Stimulated activated CD4-positive, alpha-beta T cell treated with anti-CD3 and anti-CD28 coated beads, TNF-alpha, amount 100 ng/mL, for 4 hours (primary cell): Measurements from ENCODE around the gene KRT13.
A peak's percentile ranks its signal among the peaks of the same experiment; 100 is the strongest.
"Not testable (repeated sequence)": the region's sequence is repeated elsewhere in the genome, so short reads cannot be mapped to it uniquely, and the experiment has no call there.

Experiments used
- DNase-seq, 3 experiments: peaks; one replicate each; pipeline ENCODE4 v3.0.0-alpha.2; 2020; ENCODE audit warnings: low read depth in 3 of 3

The KRT13 gene

DNA sequence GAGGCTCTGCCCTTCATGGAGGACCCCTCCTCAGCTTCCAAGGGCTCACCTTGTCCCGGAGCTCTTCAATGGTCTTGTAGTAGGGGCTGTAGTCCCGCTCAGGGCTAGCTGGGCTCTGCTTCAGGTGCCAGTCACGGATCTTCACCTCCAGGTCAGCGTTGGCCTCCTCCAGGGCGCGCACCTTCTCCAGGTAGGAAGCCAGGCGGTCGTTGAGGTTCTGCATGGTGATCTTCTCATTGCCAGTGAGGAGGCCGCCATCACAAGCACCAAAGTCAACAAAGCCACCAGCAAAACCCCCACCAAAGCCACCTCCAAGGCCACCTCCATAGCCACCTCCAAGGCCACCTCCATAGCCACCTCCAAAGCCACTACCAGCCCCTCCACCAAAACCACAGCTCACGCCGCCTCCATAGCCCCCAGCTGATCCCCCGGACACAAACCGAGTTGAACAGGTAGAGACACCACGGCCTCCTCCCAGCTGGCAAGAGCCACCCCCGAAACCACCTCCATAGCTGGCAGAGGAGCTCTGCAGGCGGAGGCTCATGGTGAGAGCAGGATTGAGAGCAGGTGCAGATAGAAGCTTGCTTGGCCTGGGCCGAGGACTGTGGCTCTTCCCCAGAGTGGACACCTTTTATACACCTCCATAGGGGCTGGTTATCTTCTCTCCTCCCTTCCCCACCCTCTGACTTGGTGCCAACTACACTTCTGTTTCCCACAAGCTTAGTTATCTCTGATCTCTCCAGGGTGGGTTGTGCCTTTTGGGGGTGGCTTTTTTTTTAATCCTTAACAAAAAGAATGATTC, at the start of gene KRT13:
Gene KRT13 (minus strand): TSS at position 606 of the 802 bp plus-strand sequence. CDS start 62 bp downstream, at position 544.
- no peak for DNase-seq

DNA sequence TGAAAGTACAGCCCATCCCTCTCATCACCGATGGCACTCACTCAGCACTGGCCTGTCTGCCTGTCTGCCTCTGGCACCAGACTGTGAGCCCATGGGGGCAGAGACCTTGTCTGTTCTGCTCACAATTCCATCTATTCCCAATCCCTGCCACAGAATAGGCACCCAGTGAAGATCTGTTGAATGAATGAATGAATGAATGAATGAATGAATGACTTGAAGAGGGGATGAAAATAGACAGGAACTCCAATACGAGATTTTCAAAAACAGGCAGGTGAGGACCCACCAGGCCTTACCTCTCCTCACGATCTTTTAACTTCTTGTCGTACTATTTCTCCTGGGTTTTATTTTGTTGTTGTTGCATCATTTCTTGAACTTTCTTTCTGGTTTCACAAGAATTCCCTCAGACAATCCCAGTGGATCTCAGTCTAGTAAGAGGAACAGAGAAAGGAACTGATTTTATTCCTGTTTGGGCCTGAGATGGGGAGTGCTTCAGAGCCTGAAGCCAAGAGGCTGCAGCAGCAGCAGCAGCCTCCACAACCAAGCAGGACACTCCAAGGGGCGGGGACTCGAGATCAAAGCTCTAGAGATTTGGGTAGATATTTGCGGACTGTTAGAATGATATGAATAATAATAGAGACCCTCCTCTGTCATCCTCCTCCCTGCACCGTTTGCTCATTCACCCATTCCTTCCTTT, 48.7 kb upstream of the KRT13 start:
- DNase-seq: no peak

DNA sequence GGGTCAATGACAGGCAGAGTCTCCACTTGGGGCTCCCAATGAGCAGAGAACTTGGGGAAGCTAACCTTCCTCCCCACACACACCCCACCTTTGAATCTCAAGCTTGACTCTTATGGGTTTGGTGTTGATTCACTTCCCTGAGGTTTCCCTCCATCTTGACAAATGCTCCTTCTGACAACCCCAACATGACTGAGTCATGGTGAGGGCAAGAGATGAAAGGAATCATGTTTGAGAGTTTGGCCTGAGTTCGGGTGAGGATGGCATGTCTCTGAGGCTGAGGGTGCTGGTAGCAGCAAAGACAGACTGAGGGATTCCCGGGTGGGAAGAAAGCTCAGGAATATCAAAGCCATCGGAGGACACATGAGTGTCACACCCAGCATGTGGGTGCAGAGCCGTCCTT, 47.8 kb upstream of the KRT13 start:
- DNase-seq: no peak

DNA sequence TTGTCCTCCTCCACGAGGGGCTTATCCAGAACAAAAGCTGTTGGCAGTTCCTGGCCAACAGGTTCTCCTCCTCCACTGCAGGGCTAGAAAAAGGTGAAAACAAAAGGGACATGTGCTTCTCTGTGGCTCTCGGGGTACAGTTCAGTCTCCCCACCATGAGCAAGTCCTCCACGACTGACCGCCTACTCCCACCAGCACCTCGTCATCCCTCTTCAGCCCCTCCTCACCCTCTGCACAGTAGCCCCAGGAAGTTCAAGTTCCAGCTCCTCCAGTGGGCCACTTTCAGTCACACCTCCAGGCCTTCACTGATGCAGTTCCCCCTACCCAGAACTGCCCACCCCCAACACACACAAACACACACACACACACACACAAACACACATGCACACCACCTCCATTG, 47.0 kb upstream of the KRT13 start:
- no peak for DNase-seq

DNA sequence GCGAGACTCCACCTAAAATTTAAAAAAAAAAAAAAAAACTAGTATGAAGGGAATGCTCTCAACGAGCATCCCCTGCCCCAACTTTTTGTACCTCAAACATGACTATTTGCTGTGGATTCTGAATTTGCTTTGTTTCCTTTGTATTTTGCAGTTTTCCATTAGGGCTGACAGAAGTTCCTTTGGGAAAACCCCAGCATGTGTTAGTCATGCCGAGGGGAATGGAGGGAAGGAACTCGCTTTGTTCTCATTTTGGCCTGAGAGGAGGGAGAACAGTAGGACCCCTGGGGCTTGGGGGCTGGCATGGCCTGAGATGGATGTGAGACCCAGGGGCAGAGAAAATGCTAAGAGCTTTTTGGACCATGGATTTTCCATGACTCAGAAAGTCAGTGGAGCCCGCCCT, 46.0 kb upstream of the KRT13 start:
- no peak for DNase-seq

DNA sequence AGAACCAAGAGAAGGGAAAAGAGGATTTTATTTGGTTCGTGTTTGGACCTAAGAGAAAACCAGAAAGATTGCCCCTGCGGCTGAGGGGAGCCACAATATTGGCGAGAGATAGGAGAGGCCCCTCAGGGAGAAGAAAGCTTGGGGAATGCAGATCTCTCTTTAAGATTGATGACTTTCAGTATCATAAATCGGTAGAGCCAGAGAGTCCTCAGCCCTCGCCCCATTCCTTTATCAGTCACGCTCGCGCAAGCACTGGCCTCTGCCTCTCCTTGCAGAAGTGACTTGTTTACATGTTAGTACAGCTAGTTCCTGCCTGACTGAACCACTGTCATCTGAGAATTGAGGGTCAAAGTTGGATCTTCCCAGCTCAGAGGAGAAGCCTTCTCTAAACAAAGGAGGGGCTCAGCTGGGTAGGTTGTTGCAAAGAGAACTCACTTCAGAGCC, 44.2 kb upstream of the KRT13 start:
- no peak for DNase-seq

DNA sequence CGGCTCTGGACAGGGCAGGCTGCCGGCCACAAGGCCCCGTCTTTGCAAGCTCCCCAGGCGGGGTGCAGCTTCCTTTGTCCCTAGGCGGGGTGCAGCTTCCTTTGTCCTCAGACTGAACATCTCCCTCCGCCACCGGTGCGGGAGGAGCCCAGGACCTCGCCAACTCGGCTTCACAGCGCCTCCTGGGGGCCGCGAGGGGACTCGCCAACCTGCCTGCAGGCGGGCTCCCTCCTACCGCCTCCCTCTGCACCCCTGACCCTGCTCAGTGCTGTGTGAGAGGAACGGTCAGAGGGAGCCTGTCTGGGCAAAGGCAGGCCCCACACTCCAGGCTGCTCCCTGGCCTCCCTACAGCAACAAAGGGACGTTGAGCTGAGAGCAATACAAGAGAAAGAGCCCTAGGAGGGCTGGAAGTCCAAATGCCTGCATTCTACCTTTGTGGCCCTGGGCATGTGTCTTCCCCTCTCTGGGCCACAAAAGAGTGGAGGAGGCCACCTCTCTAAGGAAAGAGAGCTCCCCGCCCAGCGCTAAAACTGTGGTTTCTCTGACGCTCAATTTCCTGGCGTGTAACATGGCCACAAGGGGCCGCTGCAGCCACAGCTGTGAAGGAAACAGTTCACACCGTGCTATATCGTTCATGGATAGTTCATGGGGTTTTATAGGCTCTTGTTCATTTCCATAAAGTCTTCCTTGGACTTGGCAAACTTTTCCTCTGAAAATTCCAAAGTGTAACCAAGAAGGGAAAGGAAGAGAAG, 43.6 kb upstream of the KRT13 start:
- peak; percentile 63 to 70 (median 68) for DNase-seq

DNA sequence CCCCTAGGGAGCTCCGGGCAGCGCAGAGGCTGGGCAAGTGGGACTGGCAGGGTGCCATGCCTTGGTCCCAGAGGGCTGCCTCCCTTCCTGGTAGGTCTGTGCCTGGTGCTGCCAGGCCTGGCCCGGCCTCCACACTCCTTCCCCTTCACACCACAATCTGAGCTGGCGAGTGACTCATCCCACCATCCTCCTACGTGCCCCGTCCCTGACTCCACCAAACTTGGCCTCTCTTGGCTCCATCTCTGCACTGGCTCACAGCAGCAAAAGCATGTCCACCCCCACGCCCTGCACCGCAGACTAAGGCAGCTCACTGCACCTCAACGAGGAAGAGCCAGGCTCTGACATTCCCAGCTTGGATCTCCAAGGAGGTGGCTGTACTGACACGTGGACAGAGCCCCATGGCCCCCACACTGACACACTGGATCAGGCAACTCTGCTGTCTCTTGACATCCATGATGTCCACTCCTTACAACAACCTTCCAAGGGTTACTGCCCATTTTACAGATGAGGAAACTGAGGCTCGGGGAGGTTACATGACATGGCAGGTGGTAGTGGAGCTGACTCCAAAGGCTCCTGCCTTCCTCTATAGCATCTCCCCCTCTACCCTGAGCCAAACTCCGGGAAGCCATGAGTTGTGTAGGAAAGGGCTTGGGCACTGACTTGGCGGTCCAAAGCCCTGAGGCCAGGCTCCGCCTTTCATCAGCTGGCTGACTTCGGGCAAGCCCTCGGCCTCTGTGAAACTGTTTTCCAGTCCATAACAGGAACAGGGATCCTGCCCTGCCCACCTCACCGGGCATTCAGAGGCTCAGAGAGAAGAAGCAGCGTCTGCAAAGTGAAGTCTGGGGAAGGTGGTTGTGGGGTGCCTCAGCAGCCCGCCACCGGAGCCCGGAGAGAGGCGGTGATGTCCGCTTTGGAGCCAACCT, 42.8 kb upstream of the KRT13 start:
- peak; percentile 40 to 46 (median 44) for DNase-seq

DNA sequence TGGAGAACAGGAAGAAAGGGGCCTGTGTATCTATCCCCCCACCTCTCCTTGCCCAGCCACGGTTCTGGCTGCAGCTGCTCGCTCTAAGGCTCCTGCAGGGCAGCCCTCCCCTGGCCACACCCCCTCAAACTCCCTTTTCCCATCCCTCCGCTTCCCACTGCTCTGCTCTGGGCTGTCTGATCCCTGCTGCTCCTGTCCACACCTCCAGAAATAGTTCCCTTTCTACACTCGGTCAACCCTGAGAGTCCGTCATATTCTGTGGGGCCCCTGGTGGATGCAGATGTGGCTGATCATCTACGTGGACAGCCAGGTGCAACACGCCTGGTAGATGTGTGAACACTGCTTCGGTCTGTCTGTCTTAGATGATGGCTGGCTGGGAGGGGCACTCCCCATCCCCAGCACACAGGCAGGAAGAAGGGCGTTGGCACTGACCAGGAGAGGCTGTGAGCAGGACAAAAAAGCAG, 42.0 kb upstream of the KRT13 start:
- DNase-seq: no peak

DNA sequence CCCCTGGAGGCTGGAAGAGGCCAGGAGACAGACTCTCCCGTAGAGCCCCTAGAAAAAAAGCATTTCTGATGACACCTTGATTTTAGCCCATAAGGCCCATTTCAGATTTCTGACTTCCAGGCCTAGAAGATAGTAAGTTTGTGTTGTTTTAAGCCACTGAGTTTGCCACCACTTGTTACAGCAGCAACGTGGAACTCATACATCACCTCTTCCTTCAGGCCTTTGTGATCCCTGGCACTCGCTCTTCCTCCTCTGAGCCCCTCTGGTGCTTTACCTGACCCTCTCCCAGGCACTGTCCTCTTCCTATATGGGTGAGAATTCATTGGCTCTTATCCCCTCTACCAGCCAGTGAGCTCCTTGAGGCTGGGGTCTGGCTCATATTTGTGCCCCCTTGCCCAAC, 41.4 kb upstream of the KRT13 start:
- no peak for DNase-seq

DNA sequence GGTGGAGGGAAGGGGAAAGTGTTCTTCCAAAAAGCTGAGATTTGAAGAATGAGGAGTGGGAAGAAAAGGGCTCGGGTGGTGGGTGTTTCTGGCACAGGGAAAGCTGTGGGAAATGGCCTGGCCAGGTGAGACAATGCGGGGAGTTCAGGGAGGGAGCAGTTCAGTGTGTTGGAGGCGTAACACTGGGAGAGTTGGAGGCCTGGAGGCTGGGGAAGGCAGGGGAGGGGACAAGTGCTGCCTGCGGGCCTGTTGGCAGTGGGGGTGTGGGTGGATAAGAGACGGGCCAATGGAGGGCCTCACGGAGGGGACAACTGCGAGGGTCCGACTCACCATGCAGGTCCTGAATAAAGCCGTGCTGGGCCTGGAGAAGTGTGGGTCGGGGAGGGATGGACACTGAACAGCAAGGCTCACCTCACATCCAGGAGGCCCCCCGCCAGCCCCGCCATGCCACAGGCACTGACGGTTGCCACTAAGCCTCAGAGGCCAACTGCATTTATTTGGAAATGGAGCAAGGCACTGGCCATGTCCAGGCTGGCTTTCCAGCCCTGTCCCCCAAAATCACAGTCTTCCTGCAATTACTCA, 40.5 kb upstream of the KRT13 start:
- DNase-seq: no peak

DNA sequence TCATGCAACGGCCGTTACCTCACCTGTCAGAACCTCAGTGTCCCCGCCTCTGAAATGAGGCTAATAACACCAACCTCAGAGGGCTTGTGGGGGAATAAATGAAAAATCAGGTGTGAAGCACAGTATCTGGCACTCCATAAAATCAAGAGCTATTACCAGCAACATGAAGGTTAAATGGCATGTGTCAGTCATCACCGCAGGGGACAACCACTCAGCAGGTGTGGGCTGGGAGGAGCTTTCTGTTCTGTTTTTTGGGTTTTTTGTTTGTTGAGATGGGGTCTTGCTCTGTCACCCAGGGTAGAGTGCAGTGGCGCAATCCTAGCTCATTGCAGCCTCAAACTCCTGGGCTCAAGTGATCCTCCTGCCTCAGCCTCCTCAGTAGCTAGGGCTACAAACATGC, 39.5 kb upstream of the KRT13 start:
- no peak for DNase-seq

DNA sequence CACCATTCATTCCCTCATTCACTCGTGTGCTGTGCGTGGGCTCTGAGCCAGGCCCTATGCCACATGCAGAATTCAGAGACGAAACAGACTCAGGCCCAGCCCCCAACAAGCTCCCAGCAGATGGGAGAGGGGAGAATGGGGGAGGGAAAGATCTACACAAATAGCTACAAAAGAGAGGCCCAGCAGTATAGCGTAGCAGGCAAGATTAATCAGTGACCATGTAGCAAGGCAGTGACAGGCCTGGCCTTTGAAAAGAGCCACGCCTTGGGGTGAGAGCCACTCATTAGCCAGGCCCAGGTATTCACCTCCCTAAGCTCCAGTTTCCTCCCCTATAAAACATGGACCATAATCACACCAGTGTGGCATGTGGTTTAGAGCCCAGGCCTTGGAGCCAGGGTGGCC, 39.1 kb upstream of the KRT13 start:
- no peak for DNase-seq

DNA sequence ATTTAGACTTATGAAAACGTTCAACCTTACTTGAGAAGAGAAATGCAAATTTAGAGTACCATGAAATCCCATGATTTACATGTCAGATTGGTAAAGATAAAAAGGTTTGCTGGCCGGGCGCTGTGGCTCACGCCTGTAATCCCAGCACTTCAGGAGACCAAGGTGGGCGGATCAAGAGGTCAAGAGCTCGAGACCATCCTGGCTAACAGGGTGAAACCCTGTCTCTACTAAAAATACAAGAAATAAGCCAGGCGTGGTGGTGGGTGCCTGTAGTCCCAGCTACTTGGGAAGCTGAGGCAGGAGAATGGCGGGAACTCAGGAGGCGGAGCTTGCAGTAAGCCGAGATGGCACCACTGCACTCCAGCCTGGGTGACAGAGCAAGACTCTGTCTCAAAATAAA, 37.4 kb upstream of the KRT13 start:
- DNase-seq: not testable (repeated sequence)

DNA sequence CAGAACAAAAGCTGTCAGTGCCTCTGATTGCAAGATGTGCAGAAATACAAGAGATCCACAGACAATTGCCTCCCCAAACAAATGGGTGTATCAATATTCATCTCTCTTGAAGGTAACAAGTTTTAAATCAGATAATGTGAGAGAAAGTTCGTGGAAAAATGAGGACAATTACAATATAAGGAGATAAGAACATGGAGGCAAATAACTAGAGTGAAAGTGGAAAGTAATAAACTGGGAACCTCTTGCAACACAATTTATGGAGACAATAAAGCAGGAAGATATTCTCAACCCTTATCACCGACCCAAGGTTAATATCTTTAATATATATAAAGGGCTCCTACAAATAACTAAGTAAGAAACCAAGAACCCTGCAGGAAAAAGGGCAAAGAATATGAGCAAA, 36.9 kb upstream of the KRT13 start:
- DNase-seq: no peak

DNA sequence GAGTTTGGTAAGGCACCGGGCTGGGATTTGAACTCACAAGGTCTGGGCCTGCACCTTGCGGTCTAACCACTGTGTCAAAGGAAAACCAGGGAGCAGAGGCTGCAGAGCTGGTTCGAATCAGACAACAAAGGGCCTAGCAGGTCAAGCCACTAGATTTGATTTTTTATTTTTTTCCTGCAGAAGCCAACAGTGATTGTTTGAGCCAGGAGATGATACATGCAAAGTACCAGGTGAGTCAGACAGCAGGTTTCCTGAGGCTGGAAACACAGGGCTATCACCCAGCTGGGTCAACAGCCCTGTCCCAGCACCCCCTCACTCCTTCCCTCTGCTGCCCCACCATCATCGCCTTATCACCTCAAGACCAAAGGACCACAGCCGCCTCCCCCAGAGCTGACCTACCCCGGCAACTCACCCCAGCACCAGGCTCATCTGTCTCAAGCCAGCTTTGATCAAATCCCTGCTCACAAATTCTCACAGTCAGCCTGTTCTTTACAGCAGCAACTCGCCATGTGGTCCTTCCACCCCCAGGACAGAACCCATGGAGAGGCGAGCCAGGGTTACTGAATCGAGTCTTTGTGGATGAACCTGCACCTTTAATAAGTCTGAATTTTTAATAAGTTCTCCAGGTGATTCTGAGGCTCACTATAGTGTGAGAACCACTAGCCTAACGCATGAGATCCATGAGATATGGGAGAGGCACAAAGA, 35.7 kb upstream of the KRT13 start:
- no peak for DNase-seq

DNA sequence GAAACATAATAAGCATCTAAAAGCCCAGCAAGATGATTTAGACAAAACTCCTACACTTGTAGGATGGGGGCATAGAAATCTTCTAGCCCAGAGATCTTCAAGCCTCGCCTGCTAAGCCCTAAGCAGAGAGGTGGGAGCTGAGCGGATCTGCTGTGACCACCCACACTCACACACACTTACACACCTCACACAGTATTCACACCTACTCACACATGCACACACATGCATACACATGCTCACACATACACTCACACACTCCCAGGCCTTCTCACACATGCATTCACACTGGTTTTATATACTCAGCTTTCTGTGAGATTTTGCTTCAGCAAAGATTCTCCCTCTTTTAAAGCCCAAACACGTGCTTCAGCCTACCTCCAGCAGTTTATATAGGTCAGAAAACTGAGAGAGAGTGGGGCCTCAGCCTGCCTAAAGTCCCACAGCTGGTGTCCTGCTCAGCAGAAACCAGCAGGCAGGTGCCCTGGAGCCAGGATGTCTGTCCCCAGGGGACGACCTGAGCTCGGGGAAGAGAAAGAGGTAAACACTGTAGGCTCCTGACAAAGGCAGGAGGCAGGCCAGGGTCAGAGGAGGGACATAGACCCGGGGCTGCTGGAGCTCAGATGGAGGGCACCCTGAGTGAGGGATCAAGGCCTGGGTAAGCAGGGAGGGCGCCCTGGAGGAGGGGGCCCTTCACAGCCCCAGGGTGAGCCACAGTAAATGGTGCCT, 34.7 kb upstream of the KRT13 start:
- DNase-seq: no peak

DNA sequence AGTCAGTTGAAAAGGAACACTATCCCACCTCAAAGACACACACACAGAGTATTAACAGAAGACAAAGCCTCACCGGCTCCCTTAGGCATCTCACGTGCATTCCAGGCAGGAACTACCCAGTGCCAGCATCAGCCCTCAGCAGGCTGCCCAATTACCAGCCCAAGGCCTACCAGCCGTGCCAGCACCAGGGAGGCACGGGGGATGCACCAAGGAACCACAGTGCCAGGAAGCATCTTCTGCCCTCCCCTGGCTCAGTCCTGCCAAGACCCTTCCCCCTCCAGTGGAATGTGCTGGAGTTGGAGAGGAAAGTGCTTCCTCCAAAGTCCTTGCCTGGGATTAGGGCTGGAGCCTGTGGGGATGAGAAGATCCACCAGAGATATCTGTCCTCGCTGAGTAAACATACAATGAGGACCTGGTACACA, 33.7 kb upstream of the KRT13 start:
- no peak for DNase-seq

DNA sequence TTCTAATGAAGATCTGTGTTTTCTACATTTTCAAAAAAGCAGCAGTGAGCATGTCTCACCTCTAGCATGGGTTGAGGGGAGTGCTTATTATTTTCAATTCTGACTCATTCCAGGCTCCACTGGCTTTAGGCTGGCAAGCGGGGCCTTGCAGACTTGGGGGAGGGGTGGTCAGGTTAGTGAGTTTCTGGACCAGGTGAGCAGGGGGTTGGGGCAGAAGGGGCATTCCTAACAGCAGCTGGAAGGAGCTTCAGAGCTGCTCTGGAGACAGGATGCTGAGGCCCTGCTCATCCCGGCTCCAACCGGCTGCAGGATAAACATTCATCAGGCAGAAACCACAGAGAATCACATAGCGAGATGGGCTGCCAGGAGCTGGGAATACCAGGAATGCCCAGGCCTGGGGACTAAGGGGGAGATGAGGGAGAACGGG, 33.2 kb upstream of the KRT13 start:
- no peak for DNase-seq

DNA sequence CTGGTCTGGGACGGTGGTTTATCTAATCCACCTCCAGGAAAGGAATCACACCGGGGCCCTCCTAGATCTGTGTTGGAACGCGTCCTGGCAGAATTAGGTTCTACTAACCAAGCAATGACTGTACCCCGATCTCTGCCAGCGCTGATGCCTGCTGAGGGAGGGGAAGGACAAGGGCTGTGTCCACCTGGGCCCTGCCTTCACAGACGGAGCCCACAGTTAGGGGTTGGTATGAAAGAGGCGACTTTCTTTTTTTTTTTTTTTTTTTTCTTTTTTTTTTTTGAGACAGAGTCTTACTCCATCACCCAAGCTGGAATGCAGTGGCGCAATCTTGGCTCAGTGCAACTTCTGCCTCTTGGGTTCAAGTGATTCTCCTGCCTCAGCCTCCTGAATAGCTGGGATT, 32.6 kb upstream of the KRT13 start:
- no peak for DNase-seq
